HG03066 (cell line): ENCODE data around the gene KRT33B.
"Not testable (repeated sequence)": the region's sequence is repeated elsewhere in the genome, so short reads cannot be mapped to it uniquely, and the experiment has no call there.

Experiments used
- ATAC-seq: cut with Tn5 transposase; IDR thresholded peaks from one replicate; pipeline ENCODE4 v1.9.1; 2021; ENCODE audit warnings: low read depth; ENCODE audit not compliant: unreplicated experiment

Gene KRT33B

GRCh38 chr17:41351177-41351576 is 18.4 kb downstream of the KRT33B start:
- no peak for ATAC-seq

DNA sequence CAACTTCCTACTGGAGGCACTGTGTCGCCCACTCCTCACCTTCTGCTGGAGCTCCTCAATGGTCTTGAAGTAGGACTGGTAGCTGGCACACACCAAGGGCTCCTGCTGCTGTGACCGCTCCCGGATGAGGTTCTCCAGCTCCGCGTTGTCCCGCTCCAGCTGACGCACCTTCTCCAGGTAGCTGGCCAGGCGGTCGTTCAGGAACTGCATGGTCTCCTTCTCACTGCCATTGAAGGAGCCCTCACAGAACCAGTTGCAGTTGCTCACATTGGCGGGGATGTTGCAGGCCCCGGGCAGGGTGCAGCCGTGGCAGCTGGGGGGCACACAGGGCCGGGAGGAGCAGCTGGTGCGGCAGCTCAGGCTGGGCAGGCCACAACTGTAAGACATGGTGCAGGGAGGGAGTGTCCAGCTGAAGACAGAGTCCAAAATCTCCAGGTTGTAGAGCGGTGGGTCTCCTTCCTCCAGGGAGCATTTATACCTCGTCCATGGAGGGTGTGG is 19.2 kb downstream of the KRT33B start, which contains the start of gene KRT33A:
Gene KRT33A (minus strand): TSS at position 448 of the 498 bp plus-strand sequence. CDS start 61 bp downstream, at position 387.
- ATAC-seq, result not testable (repeated sequence)

DNA sequence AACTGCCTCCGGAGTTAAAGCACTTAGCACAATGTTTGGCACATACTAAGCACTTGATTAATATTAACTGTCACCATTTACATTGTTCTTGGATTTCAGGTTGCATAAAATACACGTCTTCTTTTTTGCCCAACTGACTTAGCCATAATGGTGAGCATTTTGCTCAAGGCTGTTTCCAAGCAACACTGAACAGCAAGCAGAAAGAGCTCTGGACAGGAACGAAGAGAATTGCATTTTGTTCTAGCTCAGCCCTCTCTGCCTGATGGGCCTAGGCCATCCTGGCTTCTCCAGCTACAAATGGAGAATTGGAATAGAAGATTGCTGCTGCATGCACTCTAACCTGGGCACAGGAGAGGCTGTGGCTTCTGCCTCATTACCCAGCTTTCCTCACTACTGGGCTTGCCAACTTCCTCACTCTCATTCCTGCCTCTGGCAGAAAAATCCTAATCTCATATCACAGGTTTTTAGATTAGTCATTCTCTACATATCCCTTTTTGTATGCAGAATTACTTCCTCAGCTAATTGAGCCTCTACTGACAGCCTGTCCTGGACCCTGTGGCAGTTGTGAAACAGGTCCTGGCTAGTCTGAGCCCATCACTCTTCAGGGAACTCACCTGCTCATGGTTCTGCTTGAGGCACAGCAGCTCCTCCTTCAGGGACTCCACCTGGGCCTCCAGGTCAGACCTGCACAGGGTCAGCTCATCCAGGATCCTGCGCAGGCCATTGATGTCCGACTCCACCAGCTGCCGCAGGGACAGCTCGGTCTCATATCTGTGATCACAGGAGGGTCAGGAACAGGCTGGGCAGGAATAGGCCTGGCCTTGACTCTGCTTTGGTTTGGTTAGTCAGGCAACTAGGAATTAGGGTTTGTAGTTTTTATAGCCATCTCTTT is 21.5 kb downstream of the KRT33B start:
- no peak for ATAC-seq

- ATAC-seq, result not testable (repeated sequence)
Measured at GRCh38 chr17:41346421-41346820, 23.2 kb downstream of the KRT33B start.

DNA sequence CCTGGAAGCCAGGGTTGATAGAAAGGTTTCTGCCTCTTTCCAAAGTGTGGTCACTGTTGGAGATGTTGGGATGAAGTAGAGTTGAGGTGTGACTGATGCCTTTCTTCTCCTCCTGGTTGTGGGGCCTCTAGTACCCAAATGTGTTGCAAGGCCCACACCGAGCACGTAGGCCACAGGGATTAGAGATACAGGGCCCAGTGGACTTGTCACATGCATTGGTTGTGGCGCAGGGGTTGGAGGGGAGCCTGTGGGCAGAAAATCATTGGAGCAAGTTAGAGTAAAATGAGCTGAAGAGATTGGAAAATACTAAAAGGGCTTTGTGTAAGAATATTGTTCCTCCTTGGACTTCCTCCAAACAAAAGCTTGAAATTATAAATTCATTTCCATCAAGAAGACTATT is 23.6 kb downstream of the KRT33B start:
- ATAC-seq, result no peak

GRCh38 chr17:41343029-41343428 is 26.6 kb downstream of the KRT33B start:
- ATAC-seq, result no peak

GRCh38 chr17:41340934-41341861 is 28.4 kb downstream of the KRT33B start:
- no peak for ATAC-seq

DNA sequence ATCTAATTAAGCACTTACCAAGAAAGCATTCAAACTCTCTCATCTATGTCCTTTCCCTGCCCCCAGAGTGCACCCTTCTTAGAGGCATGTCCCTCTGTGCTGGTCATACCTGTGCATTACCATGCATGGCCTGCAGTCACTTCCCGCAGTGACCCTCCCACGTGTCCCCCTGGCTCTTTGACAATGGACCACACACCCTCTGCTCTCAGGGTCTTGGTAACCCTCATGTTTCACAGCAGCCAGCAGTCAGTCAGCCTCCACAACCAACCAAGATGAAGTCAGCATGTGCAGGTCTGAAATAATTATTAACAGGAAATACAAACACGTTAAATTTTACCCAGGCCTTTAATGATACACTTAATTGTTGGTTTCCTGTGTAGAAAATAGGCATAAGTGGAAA is 29.1 kb downstream of the KRT33B start:
- no peak for ATAC-seq

DNA sequence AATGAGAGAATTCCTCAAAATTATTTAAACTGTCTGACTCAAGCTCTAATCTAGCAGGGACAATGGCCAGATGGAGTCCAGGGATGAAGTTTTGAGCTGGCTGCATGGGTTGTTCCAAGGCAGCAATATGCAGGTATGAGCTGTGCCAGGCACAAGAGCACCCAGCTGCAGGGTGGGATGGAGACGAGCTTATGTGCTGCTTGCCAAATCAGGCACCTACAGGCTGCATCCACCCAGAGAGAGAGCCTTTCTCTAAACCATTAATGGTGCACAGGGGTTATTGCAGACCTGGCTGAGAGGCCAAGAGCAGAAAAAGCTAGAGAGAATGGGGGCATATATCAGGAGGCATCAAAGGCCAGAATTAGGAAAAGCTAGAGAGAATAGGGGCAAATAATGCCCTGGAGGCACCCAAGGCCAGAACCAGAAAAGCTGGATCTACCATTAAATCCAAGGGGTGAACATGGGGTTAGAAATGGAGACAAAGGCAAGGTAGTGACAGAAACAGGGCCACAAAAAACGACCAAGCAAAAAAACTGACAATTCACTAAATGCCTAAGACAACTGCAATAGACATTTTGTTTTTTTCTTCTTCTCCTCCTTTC is 29.9 kb downstream of the KRT33B start:
- no peak for ATAC-seq

- ATAC-seq, result no peak
Measured at GRCh38 chr17:41338961-41339485, 30.6 kb downstream of the KRT33B start.

GRCh38 chr17:41335747-41336146 is 33.9 kb downstream of the KRT33B start:
- ATAC-seq, result no peak

GRCh38 chr17:41334385-41335305 is 35.0 kb downstream of the KRT33B start:
- ATAC-seq, result no peak

DNA sequence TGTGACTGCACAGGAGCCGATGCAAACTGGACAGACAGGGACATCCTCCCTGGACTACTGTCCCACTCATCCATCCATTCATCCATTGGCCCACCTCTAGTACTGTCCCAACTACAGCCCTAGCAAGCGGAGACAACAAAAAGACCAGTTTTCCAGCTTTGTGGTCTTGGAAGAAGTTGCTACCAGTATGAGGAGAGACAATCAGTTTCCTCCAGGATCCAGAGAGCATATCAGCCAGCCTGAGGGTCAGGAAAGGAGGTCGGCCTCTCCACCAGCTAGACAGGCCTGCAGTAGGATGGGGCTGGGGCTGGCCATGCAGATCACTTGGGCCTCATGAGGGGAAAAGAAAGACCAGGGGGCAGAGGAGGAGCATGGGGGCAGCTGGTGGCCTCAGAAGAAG is 35.8 kb downstream of the KRT33B start:
- ATAC-seq, result no peak

DNA sequence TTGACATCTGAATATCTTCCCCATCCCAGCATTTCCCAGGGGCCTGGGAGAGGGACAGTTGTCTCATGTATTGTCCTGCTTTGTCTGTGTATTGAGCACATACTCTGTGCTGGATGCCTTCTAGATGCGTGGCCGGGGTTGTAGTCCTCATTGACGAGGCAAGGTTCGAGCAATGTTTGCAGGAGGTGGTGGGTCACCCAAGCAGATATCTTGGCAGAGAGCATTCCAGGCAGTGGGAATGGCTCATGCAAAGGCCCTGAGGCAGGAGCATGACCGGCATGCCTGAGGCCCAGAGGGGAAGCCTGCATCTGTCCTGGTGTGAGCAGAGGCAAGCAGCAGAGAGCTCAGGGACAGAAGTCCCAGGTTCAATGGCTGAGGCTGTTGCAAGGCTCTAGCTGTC is 36.5 kb downstream of the KRT33B start:
- ATAC-seq, result no peak

DNA sequence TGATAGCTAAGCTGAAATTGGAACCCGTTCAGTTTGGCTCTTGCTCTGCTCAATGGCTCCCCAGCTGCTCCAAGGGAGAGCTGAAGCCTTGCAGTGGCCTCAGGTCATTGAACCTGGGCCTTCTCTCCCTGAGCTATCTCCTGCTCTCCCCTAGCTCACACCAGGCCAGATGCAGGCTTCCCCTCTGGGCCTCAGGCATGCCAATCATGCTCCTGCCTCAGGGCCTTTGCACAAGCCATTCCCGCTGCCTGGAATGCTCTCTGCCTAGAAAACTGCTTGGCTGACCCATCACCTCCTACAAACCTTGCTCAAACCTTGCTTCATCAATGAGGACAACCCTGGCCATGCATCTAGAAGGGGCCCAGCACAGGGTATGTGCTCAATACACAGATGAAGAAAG is 37.4 kb downstream of the KRT33B start:
- no peak for ATAC-seq

DNA sequence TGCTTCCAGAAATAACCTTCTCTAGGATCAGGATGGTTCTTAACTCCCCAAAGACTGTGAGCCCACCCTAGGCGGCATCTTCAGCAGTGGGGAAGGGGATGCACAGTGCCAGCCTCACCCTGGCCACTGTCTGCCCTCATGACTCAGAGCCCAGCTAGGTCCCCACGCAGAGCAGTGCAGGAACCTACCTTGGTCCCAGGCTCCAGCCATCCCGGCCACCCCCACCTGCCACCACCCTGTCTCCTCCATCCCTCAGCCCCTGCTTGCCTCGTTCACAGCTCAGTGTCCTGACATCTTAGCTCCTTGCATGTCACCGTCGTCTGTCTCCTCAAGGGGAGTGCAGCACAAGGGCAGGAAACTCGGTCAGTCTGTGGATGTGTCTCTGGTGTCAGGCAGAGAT is 38.0 kb downstream of the KRT33B start:
- ATAC-seq, result no peak

DNA sequence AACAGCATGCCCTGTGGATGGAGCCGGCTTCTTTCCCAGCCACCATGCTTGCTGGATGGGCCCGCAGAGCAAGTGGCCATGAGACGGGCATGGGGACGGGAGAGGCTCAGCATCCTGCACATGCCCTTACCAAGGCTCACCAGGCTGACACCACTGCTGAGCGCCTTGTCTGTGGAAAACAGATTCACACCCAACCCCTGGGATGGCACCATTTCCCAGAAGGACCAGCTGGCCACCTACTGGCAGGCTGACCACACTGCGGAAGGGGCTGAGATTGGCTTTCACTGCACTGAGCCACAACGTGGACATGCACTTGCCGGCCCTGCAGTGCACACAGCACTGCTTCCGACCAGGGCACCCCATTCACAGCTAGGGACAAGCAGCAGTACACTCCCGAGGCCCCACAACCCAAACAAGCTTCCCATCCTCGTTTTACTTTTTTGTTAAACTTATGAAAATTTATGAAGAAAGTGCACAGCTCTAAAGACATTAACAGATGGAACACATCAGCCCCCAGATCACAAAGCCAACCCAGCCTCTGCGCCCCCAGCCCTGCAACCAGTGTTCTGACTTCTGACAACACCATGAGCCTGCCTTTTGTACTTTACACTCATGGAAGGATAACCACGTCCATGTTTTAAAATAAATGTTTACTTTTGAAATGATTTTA is 40.2 kb downstream of the KRT33B start:
- no peak for ATAC-seq

DNA sequence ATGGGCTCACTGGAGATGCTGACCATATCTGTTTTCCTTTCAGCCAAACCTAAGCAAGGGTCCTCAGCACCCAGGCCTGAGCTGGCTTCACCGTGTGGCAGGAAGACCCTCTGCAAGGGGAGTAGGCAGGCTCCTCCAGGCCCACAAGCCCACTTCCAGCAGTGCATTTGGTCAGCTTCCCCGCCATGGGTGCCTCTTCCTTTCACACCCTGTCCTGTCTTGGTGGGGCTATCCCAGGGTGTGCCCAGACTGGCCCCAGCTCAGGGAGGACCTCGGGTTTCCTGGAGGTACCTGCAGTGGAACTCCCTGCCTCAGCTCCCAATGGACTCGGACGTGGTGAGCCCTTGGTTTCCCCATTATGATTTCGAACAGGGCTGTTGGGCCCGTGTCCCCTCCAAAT is 41.4 kb downstream of the KRT33B start:
- no peak for ATAC-seq
